NCI-H1048 (cell line): Measurements from ENCODE around the gene RAB31.

ENCODE experiments used
- DNase-seq: peaks from one replicate; lab custom pipeline; 2025; lab: John Stamatoyannopoulos, UW

The RAB31 gene

DNA sequence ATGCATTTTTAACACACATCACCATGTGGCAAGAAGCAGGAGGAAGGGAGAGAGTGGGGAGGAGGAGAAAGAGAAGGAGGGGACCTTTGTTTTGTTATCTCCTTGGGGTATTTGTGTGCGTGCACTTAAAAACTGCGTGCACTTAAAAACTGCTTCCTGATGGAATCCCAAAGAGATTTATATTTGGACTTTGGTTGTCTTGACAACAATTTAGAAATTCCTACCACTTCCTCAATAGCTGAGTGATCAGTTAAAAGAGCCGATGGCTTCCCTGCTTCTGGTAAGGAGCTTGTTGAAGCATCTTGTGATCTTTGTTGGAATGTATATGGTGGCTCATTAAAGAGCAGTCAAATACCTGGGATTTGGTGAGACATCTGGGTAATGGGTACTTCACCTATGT, 4.5 kb downstream of the RAB31 start:
- DNase-seq = no peak

GRCh38 chr18:9714266-9715087, 6.4 kb downstream of the RAB31 start:
- no peak for DNase-seq

DNA sequence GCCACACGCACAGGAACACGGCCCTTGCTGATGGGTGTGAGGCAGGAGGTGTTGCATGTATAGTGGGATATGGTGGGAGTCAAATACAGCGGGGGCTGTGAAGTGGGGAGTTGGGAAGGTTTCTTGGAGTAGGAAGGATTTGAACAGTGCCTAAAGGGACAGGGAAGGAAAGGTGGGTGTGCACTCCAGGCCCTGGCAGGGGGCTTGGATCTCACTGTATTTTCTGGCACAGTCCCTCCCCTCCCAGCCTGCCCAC, 6.9 kb downstream of the RAB31 start:
- no peak for DNase-seq

DNA sequence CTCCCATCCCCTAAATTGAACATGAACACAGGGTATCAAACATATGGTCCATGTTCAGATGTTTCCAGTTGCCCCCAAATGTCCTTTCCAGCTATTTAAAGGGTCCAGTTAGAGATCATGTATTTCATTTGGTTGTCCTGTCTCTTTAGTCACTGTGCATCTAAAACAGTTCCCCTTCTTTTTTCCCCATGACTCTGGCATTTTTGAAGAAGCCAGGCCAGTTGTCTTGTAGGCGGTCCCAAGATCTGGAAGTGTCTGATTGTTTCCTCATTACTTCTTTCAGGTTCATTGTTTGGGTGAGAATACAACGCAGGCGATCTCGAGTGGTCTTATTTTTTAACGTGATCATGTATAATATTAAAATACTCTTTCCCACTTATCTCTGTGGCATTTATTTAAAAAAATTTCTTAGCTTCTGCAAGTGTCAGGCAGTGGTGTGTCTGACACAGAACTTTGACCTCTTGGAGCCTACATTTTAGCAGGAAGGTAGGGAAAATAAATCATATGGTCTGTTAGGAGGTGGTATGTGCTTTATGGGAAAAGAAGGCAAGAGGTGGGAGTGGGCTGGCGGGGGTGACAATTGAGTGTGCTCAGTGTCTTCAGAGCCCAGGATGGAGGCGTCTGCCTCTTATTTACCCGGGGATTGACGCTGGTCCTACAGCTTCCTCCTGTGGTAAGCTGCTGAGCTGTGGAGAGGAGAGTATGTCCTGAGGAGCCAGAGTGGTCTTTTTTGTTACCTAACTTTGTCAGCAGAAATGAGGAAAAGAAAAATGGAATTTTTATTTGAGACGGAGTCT, 8.1 kb downstream of the RAB31 start:
- DNase-seq = no peak

DNA sequence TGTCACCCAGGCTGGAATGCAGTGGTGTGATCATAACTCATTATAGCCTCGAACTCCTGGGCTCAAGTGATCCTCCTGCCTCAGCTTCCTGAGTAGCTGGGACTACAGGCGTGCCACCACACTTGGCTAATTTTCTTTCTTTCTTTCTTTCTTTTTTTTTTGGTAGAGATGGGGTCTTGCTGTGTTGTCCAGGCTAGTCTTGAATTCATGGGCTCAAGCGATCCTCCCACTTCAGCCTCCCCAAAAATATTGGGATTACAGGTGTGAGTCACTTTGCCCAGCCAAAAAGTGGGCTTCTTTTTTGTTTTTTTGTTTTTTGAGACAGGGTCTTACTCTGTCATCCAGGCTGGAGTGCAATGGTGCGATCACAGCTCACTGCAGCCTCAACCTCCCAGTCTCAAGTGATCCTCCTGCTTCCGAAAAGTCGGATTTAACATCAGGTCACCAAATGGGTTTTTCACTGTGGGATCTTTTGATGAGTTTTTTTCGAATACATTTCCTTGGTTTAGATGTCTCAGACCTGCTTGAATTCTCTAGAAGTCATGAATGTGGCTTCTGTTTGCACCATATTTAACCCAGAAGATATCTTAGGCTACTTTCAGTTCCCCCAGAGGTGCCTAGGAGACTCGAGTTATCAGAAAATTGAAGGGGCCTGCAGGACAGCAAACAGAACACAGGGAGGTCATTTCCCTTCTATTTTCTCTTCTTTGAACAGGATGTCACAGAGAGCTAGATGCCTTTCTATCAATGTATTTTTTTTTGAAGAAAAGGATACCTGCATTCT, 8.9 kb downstream of the RAB31 start:
- DNase-seq = no peak

- no peak for DNase-seq
These were observed 11.4 kb downstream of the RAB31 start for GRCh38 chr18:9719421-9719981.

GRCh38 chr18:9720327-9720726, 12.2 kb downstream of the RAB31 start:
- DNase-seq = no peak

- DNase-seq = no peak
These were observed 13.9 kb downstream of the RAB31 start for GRCh38 chr18:9721893-9722550.

DNA sequence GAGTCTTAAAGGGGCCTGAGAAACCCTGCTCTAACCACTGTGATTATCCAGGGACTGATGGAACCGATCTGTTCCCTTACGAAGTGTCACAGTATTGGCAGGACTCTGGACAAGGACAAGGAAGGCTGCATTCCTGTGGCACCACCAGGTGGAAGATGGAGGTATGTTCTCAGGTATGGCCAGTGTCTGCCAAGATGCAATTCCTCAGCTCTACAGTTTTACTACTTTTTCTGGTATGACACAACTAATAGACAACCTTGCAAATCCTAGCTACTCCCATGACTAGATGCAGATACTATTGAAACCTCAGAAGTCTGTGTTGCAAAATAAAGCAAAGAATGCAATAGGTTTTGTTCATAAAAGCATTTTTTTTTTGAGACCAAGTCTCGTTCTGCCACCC, 14.6 kb downstream of the RAB31 start:
- DNase-seq = no peak

GRCh38 chr18:9724797-9725585, 16.9 kb downstream of the RAB31 start:
- no peak for DNase-seq

DNA sequence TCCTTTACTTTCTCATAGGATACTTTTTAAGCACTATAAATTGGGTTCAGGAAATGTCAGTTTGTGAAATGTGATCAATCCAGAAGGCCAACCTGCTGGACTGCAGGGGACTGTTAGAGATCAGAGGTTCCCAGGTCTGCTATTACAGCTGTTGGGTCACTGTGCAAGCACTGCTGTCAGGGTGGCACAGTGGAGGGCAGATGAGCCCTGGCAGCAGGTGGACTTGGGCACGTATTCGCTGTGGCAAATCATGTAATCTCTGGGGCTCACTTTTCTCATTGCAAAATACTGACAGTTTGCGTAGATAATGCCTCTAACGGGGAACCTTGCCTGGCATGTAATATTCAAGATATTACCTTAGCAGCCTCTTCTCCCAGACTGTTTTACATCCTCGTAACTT, 18.1 kb downstream of the RAB31 start:
- DNase-seq = no peak

GRCh38 chr18:9726936-9727335, 18.8 kb downstream of the RAB31 start:
- DNase-seq = no peak

- DNase-seq = no peak
These were observed 22.7 kb downstream of the RAB31 start for GRCh38 chr18:9730786-9731185.

- DNase-seq = no peak
These were observed 23.3 kb downstream of the RAB31 start for GRCh38 chr18:9731380-9731779.

GRCh38 chr18:9732031-9732430, 23.9 kb downstream of the RAB31 start:
- no peak for DNase-seq

- DNase-seq = no peak
These were observed 26.1 kb downstream of the RAB31 start for GRCh38 chr18:9734189-9734588.

DNA sequence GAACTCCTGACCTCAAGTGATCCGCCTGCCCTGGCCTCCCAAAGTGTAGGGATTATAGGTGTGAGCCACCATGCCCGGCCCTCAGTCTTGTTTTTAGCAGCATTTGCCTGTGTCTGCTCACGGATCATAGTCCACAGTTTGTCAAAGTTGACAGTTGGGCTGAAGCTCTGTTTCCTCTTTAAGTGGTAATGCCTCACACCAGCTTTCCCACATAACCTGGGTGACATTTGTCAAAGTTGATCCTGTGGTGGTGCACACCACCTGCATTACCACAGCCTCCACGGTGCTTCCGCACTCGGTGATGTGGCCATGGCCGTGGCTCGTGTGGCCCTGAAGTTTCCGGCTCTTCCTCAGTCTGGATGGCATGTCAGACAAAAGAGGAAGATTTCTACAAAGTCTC, 27.1 kb downstream of the RAB31 start:
- no peak for DNase-seq

DNA sequence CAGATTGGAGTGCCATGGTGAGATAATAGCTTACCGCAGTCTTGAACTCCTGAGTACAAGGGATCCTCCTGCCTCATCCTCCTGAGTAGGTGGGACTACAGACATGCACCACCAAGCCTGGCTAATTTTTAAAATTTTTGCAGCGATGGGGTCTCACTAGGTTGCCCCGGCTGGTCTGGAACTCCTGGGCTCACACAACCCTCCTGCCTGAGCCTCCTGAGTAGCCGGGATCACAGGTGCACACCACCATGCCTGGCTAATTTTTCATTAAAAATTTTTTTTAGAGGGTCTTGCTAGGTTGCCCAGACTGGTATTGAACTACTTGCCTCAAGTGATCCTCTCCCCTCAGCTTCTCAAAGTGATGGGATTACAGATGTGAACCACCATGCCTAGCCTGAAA, 27.8 kb downstream of the RAB31 start:
- DNase-seq = no peak

DNA sequence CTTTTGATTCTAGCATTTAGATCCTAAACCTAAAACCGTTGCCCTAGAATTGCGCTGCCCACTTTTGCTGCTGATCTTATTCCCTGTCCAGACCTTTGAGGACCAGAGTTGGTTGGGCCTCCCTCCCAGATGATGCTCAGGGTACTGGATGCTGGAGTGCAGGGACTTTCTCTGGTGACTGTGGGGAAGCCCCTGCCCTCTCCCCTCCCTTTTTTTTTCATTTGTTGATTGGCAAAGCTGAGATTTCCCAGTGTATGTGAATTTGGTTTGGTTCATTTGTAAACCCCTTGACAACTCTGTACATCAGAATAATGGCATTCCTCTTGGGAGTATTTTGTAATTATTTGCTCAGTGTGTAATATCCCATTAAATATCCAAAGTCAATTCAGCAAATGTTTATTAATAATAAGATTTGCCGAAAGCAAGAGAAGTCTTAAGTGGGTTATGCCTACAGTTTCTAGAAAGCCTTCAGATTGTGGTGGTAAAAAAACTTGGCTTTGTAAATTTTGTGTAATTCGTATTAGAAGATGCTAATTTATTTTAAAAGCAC, 28.3 kb downstream of the RAB31 start:
- DNase-seq = no peak

- no peak for DNase-seq
These were observed 28.9 kb downstream of the RAB31 start for GRCh38 chr18:9737006-9737405.
